ENCODE measurements around the gene EDIL3. TPM values are rescaled to one million over a fixed set of nuclear protein-coding genes. Genes with fewer than 3 reads are reported as not detected.

The EDIL3 gene
- total RNA-seq, 1 experiment from 2014 or later, result not detected

DNA sequence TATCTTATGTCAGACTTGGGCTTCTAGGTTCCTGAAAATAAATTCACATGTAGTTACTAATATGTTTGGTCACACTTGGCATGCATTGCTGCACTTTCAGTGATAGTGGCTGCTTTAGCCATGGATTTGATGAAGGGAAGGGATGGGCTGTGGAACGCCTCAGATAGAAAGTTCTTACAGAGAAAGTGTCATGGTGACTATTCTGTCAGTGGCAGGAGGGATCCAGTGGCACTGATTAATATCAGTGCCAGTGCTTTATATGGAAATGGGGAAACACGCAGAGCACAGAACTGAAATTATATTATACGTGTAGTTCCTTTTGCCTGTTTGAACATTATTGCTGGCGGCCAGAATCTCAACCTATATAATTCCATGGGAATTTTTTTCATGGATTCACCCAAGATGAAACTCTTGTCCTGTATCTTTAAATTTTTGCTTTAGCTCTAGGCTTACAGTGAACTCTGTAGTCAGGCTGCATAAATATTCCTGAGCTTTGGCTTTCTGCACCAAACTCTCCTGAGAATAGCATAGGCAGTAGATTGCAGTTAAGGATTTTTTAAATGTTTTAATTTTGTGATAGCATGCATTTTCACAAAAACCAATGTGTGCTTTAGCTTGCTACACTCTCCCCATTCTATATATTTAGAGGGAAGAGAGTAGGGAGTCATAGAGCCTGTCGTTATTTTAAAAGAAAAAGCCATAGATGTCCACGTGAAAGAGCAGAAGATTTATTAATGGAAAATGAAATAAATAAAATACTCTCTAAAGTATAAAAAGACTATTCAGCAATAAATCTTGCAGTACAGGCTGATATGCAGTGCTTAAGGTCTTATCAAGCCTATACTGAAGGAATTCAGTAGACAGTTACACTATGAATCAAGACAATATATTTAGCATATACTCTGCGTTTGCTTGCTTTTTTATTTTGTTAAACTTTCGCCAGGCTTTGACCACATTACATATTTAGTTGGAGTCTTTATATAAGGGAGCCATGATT is 98.7 kb downstream of the EDIL3 start:
- H3K9me3 Mint-ChIP-seq (ENCODE audit: unreplicated experiment), result no peaks in the 10 kb centered on the region
- H3K27me3 Mint-ChIP-seq (ENCODE audit: insufficient read depth, unreplicated experiment), result no peaks in the 10 kb centered on the region
- Histone ChIP-seq H3K27me3 (replicated peaks; ENCODE audit: control insufficient read depth, insufficient read depth, low read length) (no peaks in the 10 kb centered on the region), H3K36me3 (ENCODE audit: control insufficient read depth, insufficient read depth, low read length) (no peaks in the 10 kb centered on the region), H3K4me3 (ENCODE audit: low read depth, low read length) (no peak overlapping the region), H3K9me3 (no peaks in the 10 kb centered on the region), H3K4me1 (no peaks in the 10 kb centered on the region)
- H3K36me3 Mint-ChIP-seq (ENCODE audit: insufficient read depth, unreplicated experiment), result no peaks in the 10 kb centered on the region
- H3K27ac Mint-ChIP-seq (ENCODE audit: unreplicated experiment), result no peak overlapping the region
- intact Hi-C loops (cut with micrococcal nuclease; ENCODE audit: unreplicated experiment), result no loop called here
- BruUV-seq (replicated peaks), result no TSS peak
- no peak for DNase-seq
- ChIA-PET POLR2A (no interaction called here), CTCF (no interaction called here)
- no peak overlapping the region for H3K4me3 Mint-ChIP-seq (ENCODE audit: unreplicated experiment)
- H3K4me1 Mint-ChIP-seq (ENCODE audit: low read depth, unreplicated experiment), result no peaks in the 10 kb centered on the region
- TF ChIP-seq, protein P1, sequence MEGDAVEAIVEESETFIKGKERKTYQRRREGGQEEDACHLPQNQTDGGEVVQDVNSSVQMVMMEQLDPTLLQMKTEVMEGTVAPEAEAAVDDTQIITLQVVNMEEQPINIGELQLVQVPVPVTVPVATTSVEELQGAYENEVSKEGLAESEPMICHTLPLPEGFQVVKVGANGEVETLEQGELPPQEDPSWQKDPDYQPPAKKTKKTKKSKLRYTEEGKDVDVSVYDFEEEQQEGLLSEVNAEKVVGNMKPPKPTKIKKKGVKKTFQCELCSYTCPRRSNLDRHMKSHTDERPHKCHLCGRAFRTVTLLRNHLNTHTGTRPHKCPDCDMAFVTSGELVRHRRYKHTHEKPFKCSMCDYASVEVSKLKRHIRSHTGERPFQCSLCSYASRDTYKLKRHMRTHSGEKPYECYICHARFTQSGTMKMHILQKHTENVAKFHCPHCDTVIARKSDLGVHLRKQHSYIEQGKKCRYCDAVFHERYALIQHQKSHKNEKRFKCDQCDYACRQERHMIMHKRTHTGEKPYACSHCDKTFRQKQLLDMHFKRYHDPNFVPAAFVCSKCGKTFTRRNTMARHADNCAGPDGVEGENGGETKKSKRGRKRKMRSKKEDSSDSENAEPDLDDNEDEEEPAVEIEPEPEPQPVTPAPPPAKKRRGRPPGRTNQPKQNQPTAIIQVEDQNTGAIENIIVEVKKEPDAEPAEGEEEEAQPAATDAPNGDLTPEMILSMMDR (IDR thresholded peaks at IDR 0.05; ENCODE audit: insufficient read depth in 1 of 2, low read depth in 1 of 2, low read length in 1 of 2, severe bottlenecking in 1 of 2, unreplicated experiment in 1 of 2), result no peak

DNA sequence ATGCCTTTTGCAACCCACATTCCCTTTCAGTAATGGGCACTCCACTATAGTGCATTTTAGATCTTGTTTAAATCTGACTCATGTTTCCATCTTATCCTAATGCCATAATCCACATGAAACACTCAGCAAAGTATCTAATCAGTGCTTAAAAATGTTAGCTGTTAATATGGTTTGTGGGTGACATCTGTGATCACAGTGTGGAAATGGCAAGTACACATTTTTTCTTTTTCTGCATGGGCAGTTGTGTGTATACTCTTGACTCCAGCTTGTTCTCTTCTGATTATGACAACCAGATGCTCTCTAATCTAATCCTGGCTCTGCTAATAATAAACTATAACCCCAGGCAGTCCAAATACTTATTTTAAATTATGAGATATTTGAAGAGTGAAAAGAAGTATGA is 103.3 kb downstream of the EDIL3 start:
- POLR2A ChIA-PET, result no interaction called here

DNA sequence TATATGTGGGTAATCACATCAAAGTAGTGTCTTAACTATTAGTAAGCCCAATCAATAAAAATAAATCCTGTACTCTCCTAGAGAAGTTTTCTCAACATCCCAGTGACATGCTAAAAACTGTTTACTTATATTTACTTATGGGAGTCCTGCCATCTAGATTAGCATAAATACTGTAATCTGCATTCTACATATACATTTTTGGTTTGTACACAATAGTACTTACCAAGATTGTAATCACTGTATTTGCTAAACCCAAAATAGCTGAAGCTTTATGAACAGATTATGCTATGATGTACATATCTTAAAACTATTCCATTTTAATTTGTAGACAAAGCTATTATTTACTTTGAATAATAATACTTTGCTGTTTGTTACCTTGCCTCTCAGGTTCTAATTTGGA is 105.4 kb downstream of the EDIL3 start:
- ChIA-PET POLR2A (no interaction called here), CTCF (no interaction called here)
- Histone ChIP-seq H3K4me3 (ENCODE audit: low read depth, low read length) (no peak overlapping the region), H3K36me3 (ENCODE audit: control insufficient read depth, insufficient read depth, low read length) (no peaks in the 10 kb centered on the region), H3K9me3 (no peaks in the 10 kb centered on the region), H3K4me1 (no peaks in the 10 kb centered on the region), H3K27me3 (replicated peaks; ENCODE audit: control insufficient read depth, insufficient read depth, low read length) (no peaks in the 10 kb centered on the region)
- intact Hi-C loops (cut with micrococcal nuclease; ENCODE audit: unreplicated experiment), result loop anchor here (10.0 kb wide), 1 partner anchor 306 kb away; no protein-coding TSS in a partner anchor
- H3K9me3 Mint-ChIP-seq (ENCODE audit: unreplicated experiment), result no peaks in the 10 kb centered on the region
- no peaks in the 10 kb centered on the region for H3K4me1 Mint-ChIP-seq (ENCODE audit: low read depth, unreplicated experiment)
- H3K36me3 Mint-ChIP-seq (ENCODE audit: insufficient read depth, unreplicated experiment), result no peaks in the 10 kb centered on the region
- peaks cover 3% of the 10 kb centered on the region for H3K27me3 Mint-ChIP-seq (ENCODE audit: insufficient read depth, unreplicated experiment)
- no TSS peak for BruUV-seq (replicated peaks)
- TF ChIP-seq, protein P1 (IDR thresholded peaks at IDR 0.05; ENCODE audit: insufficient read depth in 1 of 2, low read depth in 1 of 2, low read length in 1 of 2, severe bottlenecking in 1 of 2, unreplicated experiment in 1 of 2), result no peak
- H3K27ac Mint-ChIP-seq (ENCODE audit: unreplicated experiment), result no peak overlapping the region
- no peak overlapping the region for H3K4me3 Mint-ChIP-seq (ENCODE audit: unreplicated experiment)
- DNase-seq, result no peak

More for the DNA sequence above, 103.3 kb downstream of the EDIL3 start:
- CTCF ChIA-PET, result no interaction called here
- H3K4me3 ChIP-seq (ENCODE audit: low read depth, low read length), result no peak overlapping the region
- DNase-seq, result no peak
- TF ChIP-seq, protein P1 (IDR thresholded peaks at IDR 0.05; ENCODE audit: insufficient read depth in 1 of 2, low read depth in 1 of 2, low read length in 1 of 2, severe bottlenecking in 1 of 2, unreplicated experiment in 1 of 2), result no peak
- no TSS peak for BruUV-seq (replicated peaks)
- Mint-ChIP-seq H3K4me3 (ENCODE audit: unreplicated experiment) (no peak overlapping the region), H3K4me1 (ENCODE audit: low read depth, unreplicated experiment) (no peaks in the 10 kb centered on the region), H3K9me3 (ENCODE audit: unreplicated experiment) (no peaks in the 10 kb centered on the region), H3K36me3 (ENCODE audit: insufficient read depth, unreplicated experiment) (no peaks in the 10 kb centered on the region), H3K27me3 (ENCODE audit: insufficient read depth, unreplicated experiment) (peaks cover 3% of the 10 kb centered on the region), H3K27ac (ENCODE audit: unreplicated experiment) (no peak overlapping the region)
- no peaks in the 10 kb centered on the region for H3K9me3 ChIP-seq
- intact Hi-C loops (cut with micrococcal nuclease; ENCODE audit: unreplicated experiment), result no loop called here
- H3K4me1 ChIP-seq, result no peaks in the 10 kb centered on the region
- no peaks in the 10 kb centered on the region for H3K27me3 ChIP-seq (replicated peaks; ENCODE audit: control insufficient read depth, insufficient read depth, low read length)
- no peaks in the 10 kb centered on the region for H3K36me3 ChIP-seq (ENCODE audit: control insufficient read depth, insufficient read depth, low read length)
